ENCODE data around the gene MED26.
"Not testable (repeated sequence)": the region's sequence is repeated elsewhere in the genome, so short reads cannot be mapped to it uniquely, and the experiment has no call there.

The MED26 gene

DNA sequence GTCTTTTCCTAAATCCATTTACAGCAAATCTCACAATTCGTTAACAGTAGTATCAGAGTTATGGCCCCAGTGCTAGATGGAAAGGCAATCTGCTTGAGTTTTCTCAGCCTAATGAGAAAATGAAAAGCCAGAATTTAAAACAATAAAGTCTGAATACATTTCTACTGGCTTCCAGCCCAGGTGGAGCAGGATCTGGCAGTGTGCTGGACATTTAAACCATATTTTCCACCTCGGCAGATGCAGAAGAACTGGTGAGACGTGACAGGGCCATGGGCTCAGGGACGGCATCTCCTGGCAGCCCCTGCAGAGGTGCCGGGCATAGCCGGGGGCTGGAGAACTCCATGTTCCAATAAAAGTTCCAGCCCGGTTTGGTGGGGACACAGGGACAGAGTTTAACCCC lies 24.9 kb upstream of the MED26 start:
- intact Hi-C loops (cut with DNase I) = no loop called here
- DNase-seq = no peak

GRCh38 chr19:16651421-16652188 lies 23.6 kb upstream of the MED26 start:
- DNase-seq; intact Hi-C loops (cut with DNase I): not testable (repeated sequence)

DNA sequence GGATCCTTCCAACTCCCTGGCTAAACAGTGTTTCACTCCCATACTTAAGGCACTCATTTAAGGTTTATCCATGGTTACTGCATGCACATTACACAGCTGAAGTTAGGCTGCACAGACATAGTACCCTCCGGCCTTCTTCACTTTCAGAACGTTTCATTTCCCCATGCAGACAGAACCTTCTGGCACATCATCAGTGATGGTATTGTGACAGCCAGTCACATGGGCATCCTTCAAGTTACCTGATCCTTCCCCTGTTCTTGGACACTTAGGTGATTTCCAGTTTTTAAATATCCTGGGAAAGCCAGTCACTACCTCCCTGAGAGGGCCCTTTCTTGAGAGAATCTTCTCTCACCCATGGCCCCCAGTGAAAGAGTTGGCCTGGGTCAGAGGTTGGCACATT lies 22.8 kb upstream of the MED26 start:
- intact Hi-C loops (cut with DNase I) = no loop called here
- no peak for DNase-seq

GRCh38 chr19:16649734-16650133 lies 21.7 kb upstream of the MED26 start:
- intact Hi-C loops (cut with DNase I) = no loop called here
- no peak for DNase-seq

- intact Hi-C loops (cut with DNase I) = no loop called here
- peak; percentile 35 to 87 (median 70) for DNase-seq
These were observed 17.1 kb upstream of the MED26 start for GRCh38 chr19:16645140-16645539.

GRCh38 chr19:16641695-16642094 lies 13.7 kb upstream of the MED26 start:
- DNase-seq = no peak
- intact Hi-C loops (cut with DNase I) = no loop called here

DNA sequence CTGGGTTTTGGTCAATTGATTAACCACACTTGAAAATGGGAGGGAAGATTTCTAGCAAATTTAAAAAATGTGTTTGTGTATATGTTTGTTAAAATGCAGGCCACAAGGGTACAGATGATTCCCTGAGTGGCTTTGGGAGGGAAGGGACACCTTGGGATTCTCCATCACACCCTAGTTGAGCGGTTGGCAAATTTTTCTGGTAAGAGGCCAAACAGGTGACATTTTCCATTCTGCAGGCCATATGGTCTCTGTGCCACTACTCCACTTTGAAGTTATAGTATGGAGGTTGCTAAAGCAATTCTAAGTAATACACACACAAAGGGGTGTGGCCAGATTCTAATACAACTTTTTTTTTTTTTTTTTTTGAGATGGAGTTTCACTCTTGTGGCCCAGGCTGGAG lies 12.9 kb upstream of the MED26 start:
- no peak for DNase-seq
- intact Hi-C loops (cut with DNase I) = no loop called here

DNA sequence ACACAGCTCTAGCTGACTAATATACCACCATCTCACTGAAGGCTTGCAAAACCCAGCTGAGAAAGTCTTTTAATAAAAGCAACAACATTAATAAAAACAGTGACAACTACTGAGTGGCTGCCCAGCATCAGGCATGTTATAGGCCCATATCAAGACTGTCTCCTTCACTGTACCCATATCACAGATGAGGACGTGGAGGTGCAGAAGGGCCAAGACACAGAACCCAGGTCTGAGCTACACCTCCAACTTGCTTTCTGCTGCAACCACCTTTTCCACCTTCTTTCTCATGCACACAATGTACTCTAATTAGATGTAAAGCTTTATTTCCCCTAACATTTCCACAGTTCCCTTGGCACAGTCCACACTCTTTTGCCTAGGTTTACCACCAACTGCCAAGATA lies 10.7 kb upstream of the MED26 start:
- intact Hi-C loops (cut with DNase I) = no loop called here
- DNase-seq = no peak

DNA sequence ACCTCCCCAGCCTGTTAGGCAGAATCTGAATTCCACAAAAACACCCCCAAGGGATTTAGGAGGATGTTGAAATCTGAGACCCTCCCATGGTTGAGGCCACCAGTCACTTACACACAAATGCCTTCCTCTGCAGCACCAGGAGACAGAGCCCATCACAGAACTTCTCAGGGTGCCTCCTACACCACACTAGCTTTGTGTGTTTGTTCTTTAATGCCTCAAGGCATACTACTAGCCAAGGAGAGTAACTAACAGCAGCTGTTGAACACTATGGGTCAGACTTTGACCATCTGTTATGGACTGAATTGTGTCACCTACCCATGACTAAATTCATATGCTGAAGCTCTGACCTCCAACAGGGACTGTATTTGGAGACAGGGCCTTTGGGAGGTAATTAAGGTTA lies 9.5 kb upstream of the MED26 start:
- intact Hi-C loops (cut with DNase I) = no loop called here
- DNase-seq = no peak

- no peak for DNase-seq
- intact Hi-C loops (cut with DNase I) = no loop called here
These were observed 3.5 kb upstream of the MED26 start for GRCh38 chr19:16631465-16631864.

GRCh38 chr19:16628984-16629691 lies 1.1 kb upstream of the MED26 start:
- peak in 7 of 42 donors; percentile 10 to 27 (median 13) for DNase-seq

DNA sequence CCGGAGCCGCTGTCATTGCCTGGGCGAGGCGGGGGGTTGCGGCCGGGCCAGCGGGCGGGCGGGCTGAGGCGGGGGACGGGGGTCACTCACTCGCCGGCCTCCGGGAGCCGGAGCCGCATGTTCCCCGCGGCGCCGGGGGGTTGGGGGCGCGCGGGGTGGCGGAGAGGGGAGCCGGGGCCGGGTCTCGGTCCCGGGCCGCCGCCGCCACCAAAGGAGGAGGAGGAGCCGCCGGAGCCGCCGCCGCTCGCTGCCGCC lies 149 bp downstream of the MED26 start:
- peak in 4 of 42 donors; percentile 6 to 36 (median 12) for DNase-seq
- intact Hi-C loops (cut with DNase I) = loop anchor here (1.0 to 2.0 kb wide), 2 partner anchors 32 to 55 kb away; partner anchors contain the start of genes SLC35E1 and SMIM7

More at GRCh38 chr19:16628984-16629691, 1.1 kb upstream of the MED26 start:
- intact Hi-C loops (cut with DNase I) = loop anchor here (1.0 to 2.0 kb wide), 2 partner anchors 31 to 56 kb away; partner anchors contain the start of genes SLC35E1 and SMIM7

- intact Hi-C loops (cut with DNase I) = no loop called here
- DNase-seq = peak in 4 of 42 donors; percentile 3 to 38 (median 29)
These were observed 644 bp downstream of the MED26 start for GRCh38 chr19:16627193-16627927.

DNA sequence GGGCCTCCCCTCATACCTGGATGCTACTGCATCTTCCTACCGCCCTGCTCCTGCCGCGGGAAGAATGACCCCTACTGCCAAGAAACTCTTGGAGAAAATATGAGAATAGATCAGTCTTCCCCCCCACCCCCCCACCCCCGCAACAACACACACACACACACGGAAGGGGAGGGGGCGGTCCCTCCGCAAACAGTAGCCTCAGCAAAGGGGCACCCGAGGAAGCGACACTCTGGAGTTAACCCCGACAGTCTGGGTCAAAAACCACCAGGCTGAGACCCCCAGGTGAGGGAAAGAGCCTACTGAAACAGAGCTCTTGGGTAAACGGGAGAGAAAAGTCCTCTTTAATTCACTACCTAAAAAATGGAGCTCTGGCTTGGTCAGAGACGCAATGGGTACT lies 1.2 kb downstream of the MED26 start:
- DNase-seq = no peak
- intact Hi-C loops (cut with DNase I) = no loop called here

DNA sequence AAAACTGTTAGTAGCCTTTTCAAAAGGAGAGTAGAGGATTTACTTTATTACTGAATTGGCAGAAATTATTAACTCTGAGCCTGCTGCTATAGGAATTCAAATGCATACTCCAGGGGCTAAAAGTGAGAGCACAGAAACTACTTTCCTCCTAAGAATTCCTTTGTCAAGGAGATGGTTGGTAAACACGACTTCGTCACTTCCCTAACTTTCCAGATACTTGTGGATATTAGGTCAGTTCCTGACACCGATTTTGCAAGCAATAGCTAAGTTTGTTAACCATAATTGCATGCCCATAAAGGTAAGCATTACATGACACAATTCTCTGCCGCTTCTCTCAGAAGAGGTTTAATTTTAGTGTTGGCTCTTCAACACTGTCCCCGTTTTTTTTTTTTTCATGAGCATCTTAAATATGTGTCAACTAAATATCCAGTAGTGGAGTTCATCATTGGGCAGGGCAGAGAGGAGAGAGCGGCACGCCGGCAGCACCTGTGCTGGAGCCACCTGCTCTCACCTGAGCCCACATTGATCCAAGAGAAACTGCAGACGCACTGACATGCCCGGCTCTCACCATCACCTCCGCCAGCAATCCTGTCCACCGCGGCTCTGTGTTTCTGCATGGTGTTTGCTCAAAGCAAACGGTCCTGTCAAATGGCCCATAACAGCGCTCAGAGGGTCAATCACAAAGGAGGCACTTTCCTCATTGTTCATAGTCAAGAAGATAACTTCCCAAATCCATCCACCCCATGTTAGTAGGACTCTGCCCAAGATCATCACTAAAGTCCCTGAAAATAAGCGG lies 2.6 kb downstream of the MED26 start:
- intact Hi-C loops (cut with DNase I) = no loop called here
- DNase-seq = no peak

GRCh38 chr19:16624236-16624635 lies 3.8 kb downstream of the MED26 start:
- no peak for DNase-seq
- intact Hi-C loops (cut with DNase I) = no loop called here

GRCh38 chr19:16623576-16623975 lies 4.4 kb downstream of the MED26 start:
- intact Hi-C loops (cut with DNase I) = no loop called here
- no peak for DNase-seq

DNA sequence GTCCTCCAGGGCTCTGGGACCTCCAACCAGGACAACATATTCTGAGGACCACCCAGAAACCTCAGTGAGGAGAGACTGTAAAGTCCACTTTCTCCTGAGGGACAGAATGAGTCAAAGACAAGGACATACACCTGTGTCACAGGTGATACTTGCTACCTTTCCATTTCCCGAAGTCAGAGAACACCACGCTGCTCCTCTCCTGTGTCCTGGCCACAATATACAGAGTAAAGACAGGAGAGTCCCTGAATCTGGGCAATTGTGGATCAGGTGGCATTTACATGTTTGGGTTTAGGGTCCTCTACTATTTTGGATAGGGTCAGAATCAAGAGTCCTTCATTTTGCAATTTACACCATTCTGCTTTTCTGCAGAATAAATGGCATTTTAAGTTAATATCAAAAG lies 4.9 kb downstream of the MED26 start:
- intact Hi-C loops (cut with DNase I) = no loop called here
- DNase-seq = no peak

DNA sequence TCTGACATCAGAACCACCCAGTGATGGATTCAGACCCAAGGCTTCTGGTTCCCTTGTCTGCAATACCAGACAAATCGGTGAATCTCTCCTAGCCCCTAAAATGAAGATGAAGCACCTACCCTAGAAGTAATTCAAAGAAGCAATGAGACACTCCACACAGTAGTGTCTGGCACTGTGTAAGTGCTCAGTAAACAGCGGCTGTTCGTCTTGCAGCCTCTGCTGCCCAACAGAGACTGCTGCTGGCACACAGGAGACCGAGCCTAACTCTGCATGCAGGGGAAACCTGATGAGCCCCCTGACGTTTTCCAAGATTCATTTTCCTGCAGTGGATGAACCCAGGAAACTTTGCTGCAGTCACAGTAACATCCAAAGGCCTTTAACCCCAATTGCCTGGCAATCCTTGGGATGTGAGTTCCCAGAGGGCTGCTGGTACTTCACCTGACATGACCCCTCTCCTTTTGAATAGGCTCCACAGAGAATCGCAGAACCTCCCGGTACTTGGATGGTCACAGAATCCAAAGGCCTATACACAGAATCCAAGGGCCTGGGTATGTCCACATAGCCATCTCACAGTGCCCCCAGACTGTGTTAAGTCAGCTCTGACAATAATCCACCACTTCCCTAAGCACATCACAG lies 6.7 kb downstream of the MED26 start:
- DNase-seq = no peak
- intact Hi-C loops (cut with DNase I) = no loop called here

Measured in head of caudate nucleus (tissue), 42 donors.